NCI-H446 (cell line): ENCODE measurements around the gene GNPAT.

Source experiments
- DNase-seq, 2 experiments: peaks; one replicate each; lab custom pipeline; 2025; lab: John Stamatoyannopoulos, UW

GNPAT gene

DNA sequence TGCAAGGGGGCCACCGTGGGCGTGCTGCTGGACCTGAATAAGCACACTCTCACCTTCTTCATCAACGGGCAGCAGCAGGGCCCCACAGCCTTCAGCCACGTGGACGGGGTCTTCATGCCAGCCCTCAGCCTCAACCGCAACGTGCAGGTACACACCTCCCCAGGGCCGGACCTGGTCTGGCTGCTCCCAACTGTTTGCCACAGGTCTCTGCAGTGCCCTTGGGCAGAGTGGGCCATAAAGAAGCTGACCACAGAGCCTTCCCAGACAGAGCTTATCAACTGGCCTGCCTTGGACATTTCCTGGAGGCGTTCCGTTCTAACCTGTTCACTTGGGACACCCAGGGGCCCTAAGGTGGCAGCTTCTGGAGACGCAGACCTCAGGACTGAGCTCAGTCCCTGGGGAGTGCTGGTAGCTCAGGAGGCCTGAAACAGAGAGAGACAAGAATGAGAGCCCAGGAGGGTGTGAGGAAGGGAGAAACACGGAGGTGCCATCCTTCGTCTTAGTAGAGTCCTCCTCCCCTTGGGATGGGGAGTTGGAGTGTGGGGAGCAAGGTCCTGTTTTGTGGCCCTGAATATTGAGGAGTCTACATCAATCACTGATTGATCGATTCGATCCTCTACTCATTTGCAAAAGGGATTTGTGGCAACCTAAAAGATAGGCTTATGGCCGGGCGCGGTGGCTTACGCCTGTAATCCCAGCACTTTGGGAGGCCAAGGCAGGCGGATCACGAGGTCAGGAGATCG lies 27.0 kb upstream of the GNPAT start:
- no peak for DNase-seq

DNA sequence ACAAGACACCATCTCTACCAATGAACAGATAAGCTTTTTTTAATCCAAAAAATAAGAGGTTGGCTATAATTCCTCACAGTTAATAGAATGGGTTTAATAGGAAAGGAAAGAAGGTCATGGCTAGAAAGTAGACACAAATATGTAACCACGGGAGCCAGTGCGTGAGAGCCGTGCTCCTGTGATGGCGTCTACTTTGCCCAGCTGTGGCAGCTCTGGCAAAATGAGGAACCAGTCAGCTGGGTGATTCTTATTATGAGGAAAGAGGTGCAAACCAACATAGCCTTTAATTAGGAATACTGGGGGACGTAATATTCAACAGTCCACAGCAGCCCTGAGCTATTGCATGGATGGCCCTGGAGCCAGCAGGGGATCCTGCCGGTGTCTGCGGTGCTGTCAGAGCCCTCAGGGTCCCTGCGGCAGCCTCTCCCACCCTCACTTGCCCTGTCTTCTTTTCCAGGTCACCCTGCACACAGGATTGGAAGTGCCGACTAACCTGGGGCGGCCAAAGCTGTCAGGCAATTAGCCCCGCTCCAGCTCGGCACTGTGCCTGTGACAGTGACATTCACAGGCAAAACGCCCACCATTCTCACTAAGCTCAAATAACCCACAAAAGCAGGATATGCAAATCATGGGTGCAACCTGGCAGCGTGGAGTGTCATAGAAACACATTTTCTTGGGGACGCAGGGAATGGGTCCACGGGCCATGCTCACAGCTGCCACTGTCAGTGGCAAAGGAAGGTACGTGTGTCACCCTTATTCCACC lies 25.9 kb upstream of the GNPAT start:
- DNase-seq: no peak

DNA sequence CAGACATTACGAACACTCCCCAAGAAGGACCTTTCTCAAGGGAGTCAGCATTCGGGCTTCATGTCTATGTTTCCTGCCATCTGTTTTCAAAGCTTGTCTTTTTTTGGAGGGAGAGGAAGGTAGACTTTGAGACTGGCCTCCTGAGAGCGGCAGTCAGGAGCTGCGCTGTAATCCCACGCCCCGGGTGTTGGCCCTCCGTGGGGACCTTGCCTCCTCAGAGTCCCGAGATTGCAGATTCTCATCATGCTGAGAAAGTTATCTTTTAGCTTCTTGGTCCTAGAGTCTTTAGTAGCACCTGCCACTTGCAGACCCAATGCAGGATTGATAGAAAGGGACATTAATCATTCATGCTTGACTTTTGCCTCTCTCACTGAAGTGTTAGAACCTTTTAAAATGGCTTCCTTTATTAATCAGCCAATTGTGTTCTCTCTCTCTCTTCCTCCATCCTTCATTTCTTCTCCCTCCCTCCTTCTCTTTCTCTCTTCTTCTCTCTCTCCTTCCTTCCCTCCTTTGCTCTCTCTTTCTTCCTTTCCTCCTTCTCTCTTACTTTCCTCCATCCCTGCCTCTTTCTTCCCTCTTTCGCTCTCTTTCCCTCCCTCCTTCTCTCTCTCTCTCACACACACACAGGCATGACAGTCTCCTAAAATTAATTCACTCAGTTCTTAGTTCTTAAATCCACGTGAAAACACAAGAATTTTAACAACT lies 25.2 kb upstream of the GNPAT start:
- DNase-seq: no peak

DNA sequence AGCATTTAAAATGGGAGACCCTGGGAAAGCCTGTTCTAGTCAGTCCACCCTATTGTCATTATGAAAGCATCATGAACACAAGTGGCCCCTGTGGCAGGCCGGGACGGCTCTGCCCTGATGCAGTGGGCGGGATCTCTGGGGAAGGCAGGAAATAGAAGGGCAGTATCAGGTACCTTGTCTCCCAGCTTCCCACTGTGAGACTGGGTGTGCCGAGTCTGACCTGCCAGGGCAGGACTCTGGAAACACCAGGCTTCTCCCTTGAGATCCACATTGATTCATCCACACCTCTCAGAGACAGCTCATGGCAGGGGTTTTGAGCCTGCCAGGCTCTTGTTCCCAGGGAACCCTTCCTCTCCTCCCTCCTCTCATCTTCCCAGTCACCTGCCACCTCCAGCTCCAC lies 24.5 kb upstream of the GNPAT start:
- DNase-seq: no peak

DNA sequence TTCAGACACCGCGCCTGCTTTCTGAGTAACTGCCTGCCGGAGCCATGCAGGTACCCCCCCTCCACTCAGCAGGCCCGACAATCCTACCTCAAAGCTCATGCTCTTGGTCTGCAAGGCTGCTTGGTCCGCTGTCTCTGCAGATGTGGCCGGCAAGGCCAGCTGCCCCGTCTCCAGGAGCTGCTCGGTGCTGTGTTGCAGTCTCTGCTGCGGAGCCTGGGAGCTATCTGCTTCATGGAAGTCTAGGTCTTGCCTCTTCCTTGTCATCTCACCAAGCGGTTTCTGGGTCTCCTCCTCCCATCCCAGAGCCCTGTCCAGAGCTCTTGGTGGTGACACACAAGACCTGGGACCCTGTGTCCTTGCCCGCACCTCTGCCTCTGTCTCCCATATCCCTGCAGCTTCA lies 24.0 kb upstream of the GNPAT start:
- DNase-seq: no peak

DNA sequence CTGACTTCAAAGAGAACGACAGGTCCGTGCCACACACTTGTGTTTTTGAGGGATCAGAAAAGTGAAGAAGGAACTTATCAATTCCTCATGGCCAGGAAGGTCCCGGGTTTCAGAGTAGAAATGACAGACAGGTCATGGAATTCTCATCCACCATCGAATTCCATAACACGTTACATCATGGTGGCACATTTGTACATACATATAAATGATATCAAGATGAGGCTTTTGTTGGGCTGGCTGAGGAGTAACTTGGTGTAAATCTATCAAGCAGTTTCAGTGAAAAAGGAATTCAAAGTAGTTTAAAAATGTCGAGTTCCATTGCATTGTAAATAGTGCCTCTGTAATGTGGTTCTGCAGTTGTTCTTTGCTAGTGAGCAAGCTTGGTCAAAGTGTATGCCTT lies 22.9 kb upstream of the GNPAT start:
- DNase-seq: no peak

DNA sequence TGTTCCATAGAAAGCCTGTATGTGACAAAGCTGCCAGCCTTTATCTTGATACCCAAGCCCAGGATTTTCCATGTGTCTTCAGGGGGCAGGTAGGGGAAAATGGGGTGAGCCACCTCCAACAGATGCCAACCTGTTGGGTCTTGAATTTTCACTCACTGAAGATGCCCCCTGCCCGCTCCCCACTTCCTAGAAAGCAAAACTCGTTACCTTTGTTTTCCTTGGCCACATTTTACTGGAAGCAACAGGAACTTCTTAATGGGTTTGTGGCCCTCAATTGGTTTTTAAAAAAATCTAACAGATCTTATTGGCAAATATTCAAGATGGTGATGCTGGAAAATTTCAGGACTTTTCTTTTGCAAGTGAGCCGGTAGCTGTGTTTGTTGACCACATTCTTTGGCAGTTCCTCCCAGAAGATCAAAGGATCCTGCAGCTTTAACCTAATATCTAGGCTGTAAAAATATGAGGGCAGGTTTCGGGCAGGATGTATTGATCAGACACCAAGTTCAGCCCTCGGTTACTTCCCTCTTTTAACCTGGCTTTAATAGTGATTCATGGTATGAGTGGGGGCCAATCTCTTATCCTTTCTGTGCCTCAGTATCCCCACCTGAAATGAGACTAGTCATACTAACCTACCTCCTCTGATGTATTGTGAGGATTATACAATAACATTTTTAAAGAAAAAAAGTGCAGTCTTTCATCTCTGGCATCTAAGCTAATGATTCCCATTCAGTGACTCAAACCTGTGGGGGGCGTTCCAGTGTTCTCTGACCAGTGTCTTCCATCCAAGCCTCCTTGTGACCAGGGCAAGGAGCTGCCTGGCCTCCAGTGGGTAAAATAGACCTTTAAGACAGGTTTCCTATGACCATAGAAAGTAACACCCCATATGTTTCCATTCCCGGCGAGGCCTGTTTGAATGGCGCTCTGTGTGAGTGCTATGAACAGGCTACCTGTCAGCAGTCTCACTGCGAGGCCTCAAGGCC lies 21.3 kb upstream of the GNPAT start:
- no peak for DNase-seq

DNA sequence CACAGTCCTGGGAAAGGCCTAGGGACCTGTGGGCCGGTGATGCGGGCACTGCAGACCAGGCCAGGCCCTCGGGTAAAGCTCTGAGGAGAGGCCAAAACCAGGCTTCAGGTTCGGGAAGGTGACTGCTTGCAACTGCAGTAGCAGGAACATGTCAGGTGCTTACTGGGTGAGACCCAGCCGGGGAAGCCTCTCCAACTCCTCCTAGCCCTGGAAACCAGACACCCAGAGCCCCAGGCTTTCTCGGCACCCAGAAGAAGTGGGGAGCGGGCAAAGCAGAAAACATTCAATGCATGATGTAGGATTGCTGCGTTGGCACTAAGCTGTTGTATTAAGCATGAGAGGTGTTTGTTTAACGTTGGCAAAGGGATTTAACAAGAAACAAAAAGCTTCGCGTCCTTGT lies 20.2 kb upstream of the GNPAT start:
- DNase-seq: no peak

DNA sequence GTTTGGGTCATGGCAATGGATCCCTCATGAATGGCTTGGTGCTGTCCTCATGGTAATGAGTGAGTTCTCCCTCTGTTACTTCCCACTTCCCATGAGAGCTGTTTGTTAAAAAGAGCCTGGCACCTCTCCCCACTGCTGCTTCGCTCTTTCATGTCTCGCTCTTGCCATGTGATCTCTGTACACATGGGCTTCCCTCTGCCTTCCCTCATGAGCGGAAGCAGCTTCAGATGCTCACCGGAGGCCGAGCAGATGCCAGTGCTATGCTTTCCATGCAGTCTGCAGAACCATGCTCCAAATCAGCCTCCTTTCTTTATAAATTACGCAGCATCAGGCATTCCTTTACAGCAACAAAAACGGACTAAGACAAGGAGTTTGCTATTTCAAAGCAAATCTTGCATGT lies 14.9 kb upstream of the GNPAT start:
- DNase-seq: no peak

DNA sequence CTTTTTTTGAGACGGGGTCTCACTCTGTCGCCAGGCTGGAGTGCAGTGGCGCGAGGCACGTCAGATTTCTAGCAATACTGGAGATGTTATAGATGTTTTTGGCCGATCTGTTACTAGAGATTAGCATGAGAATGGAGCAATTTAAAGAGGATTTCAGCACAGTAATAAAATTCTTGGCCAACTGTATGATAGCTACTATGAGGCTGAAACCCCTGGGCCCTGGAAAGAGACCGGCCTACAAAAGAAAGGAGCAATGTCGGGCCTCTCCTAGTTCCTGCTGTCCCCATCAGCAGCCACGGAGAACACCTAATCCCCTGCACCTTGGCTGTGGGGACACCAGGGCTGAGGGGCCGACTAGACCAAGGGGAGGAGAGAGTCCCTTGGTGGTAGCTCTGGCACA lies 9.5 kb upstream of the GNPAT start:
- DNase-seq: no peak

DNA sequence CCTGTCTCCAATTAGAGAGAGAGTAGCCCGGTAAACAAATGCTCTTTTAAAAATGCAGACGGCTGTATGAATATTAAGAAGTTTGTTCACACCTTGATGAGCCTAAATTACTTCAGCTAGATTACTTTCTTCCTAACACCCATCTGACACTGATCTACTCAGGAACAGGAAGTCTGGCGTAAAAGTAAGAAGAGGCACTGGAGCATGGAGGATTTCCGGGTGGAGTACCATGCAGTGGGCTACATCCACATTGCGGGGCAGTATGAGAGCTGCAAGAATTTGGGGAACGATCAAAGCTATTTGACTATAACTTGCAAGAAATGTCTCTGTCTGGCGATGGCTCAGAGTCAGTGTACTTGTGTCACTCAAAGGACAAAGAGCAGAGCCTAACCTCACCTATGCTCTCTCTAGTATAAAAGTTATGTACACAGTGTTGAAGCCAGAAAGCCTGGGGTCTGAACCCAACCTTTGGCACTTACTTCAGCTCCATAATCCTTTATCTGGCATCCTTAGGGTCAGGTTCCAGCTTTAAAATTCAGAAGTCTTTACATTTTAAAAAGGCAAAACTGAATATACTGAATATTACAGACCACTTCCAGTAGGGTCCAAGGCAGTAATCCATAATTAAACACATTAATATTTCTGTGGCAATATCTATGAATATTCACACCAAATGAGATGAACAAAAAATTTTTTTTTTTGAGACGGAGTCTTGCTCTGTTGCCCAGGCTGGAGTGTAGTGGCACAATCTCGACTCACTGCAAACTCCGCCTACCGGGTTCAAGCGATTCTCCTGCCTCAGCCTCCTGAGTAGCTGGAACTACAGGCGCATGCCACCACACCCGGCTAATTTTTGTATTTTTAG lies 7.9 kb upstream of the GNPAT start:
- DNase-seq: no peak

DNA sequence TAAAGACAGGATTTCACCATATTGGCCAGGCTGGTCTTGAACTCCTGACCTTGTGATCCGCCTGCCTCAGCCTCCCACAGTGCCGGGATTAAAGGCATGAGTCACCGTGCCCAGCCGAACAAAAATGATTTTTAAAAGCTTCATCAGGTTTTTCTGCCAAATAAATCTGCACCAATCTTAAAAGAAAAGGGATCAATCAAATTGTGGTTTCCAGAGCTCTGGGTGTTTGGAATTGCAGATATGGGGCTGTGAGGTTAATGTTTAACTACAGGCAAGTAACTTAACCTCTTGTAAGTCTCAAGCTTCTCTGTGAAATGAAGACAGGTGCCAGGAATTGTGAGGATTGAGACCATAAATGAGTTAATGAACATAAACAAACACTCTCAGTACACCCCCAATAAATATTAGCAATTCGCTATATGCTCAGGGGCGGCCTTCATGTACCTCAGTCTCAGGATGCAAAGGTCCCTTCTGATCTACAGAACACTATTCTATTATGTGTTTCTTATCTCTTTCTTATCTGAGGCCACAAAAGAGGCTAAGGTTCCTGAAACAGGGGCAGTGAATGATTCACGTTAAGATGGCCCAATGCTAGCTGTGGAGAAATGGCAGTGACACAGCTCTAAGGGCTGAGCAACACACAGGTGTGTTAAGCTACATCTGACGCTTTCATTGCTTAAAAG lies 7.1 kb upstream of the GNPAT start:
- no peak for DNase-seq

DNA sequence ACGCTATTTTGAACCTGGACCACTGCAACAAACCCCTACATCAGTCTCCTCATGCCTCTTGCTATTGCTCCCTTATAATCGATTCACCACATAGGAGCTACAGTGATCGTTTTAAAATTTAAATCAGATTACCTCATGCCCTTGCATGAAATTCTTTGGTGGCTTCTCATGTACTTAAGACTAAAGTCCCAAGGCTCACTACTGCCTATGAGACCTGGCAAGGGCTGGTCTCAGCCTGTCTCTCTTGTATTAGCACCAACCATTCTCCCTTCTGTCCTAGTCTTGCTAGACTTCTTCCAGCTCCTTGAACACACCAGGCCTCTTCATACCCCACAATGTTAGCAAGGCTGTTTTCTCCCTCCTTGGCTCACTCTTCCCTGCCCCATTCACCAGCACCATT lies 6.5 kb upstream of the GNPAT start:
- no peak for DNase-seq

DNA sequence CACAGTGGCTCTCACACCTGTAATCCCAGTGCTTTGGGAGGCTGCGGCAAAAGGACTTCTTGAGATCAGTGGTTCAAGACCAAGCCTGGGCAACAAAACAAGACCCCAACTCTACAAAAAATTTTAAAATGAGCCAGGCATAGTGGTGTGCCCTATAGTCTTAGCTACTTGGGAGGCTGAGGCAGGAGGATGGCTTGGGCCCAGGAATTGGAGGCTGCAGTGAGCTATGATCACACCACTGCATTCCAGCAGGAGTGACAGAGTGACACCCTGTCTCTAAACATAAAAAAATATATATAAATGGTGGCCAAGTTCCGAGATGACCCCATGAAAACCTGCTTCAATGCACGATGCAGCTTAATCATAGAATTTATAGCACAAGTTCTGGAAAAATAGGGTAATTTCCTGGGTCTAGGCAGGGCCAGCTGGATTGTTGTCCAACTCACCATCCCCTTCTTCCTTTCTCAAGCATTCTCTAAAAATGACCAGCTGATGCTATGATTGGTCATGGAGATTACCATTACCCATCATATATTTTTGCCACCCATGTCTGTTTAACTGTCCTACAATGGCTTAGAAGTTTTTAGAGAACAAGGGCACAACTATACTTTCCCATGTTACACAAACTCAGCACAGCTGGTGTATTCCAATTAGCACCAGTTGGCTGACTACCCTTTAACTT lies 5.3 kb upstream of the GNPAT start:
- no peak for DNase-seq

DNA sequence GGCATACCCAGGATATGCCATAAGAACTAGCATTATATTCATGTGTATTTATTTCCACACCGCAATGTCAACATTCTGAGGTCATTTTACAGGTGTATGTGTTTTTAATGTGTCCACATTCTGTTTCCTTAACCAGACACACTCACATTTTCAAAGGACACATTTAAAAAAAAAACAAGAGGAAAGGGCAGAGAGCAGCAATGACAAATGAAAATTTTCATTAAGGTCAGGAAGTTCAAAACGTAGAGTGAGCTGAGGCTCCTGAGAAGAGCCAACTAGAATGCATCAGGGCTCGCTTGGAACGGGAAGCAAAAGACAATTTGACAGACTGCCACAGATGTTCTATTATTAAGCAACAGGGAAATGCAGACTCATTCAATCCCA lies 4.8 kb upstream of the GNPAT start:
- no peak for DNase-seq

DNA sequence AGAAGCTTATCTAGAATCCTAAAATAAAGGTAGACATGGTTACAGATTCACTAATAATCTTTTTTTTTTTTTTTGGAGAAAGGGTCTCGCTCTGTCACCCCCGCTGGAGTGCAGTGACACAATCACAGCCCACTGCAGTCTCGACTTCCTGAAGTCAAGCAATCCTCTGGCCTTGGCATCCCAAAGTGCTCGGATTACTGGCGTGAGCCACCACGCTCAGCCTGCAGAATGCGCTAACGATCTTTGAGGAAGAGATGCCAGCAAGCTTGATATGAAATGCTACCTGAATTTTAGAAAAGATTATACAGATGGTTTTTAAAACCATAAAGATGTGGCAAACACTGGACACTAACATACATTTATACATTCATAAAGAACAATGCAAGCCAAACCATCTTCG lies 4.1 kb upstream of the GNPAT start:
- no peak for DNase-seq

DNA sequence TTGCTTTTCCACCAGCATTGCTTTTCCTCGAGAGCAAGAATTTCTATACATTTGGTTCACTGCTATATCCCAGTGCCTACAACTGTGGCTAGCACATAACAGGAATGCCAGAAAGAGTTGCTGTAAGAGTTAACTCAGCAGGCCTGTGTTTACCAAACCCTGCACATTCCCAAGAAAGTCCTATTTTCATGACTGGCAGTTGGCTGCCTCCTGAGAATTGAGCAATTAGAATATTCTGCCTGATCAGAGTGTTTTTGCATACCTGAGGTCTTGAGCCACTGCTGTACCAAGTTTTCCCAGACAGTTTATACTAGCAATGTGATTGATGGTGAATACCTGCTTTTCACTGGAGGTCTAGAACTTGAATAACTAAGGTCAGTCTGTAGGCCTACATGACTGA lies 2.7 kb upstream of the GNPAT start:
- DNase-seq: no peak

DNA sequence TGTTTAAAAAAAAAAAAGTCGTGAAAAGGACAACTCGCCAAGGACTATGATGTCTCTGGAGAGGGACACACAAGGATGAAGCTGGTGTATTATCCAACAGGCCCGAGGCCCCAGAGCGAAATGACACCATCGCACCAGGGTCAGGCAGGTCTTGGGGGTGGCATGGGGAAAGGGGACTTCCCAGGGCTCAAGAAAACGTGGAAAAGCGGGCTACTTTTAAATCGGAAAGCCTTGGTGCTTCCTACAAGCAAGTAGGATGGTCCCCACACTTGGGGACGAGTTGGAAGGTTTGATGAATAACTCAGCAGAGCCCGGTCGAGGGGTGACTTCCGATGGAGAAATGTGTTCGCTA lies 505 bp upstream of the GNPAT start:
- DNase-seq: no peak

DNA sequence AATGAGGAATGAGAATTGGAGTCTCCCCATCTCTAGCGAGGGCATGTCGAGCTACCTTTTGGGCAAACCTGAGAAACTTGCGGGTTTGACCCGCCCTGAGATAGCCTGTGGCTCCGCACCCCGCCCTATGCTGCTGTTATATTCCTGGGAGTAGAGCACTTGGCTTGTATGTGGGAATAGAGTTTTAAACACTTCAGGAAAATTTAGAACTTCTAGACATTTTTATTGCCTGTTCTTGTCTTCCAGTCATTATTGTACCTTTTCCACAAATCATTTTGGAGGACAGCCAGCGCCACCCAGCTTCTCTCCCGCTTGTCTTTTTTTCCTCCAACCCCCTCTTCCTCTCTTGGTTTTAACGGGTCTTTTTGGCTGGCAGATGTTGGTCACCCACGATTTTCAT lies 738 bp downstream of the GNPAT start:
- peak in 1 of 2 experiments; percentile 13 for DNase-seq
